ENCODE measurements around the gene EPS15.

Gene EPS15

GRCh38 chr1:51330331-51331201 lies 188.5 kb downstream of the EPS15 start, which contains the start of gene TTC39A:
Gene TTC39A, minus strand, starts transcription at chr1:51330562. Its CDS starts 85 bp downstream, at chr1:51330477.
- peak within 1 kb of the TSS; percentile 22 for H3K4me3 ChIP-seq (ENCODE audit: control insufficient read depth, low read depth, low read length)
- DNase-seq (ENCODE audit: low read depth), result no peak
- TF ChIP-seq CTCF (conservative IDR thresholded peaks at IDR 0.05; ENCODE audit: control insufficient read depth, insufficient read depth, low read depth, low read length), result no peak

DNA sequence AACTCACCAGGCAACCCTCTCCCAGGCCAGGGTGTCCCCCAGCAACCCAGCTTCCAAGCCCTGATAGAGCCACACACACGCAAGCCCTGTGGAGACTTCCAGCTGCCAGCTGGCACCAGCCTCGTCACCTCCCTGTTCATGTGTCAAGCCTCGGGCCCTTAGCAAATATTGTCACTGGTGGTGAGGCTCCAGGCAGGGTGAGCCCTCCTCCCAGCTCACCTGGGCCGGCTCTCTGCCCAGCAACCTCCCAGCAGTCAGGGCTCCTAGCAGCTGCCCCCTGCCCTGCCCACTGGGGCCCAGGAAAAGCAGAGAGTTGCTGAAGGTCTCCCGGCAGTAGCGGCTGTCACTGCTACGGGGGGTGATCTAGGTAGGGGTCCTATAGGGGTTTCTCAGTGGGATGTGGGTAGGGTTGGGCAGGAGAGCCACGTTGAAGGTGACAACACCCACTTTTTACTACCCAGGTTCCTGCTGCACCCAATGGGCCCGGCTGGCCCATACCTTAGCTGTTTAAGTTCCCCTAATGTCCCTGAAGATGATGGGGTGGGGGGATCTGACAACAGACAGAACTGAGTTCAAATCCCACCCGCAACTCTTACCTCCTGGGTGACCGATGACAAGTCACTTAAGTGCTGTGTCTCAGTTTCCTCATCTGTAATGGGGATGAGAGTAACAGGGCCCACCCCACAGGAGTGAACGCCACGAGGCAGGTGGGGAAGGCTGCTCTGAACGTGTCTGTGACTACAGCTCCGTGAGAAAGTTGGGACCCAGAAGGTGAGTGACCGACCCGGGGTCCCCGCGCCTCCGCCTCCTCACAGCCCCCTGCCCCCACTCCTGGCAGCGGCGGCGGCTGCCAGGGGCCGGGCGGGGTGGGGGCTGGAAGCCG lies 189.4 kb downstream of the EPS15 start:
- H3K4me3 ChIP-seq (ENCODE audit: control insufficient read depth, low read depth, low read length), result no peak overlapping the region
- no peak for DNase-seq (ENCODE audit: low read depth)
- no peak for TF ChIP-seq CTCF (conservative IDR thresholded peaks at IDR 0.05; ENCODE audit: control insufficient read depth, insufficient read depth, low read depth, low read length)

GRCh38 chr1:51328926-51329325 lies 190.1 kb downstream of the EPS15 start:
- TF ChIP-seq CTCF (conservative IDR thresholded peaks at IDR 0.05; ENCODE audit: control insufficient read depth, insufficient read depth, low read depth, low read length), result no peak
- H3K4me3 ChIP-seq (ENCODE audit: control insufficient read depth, low read depth, low read length), result no peak overlapping the region
- no peak for DNase-seq (ENCODE audit: low read depth)

GRCh38 chr1:51328279-51328678 lies 190.8 kb downstream of the EPS15 start:
- no peak overlapping the region for H3K4me3 ChIP-seq (ENCODE audit: control insufficient read depth, low read depth, low read length)
- DNase-seq (ENCODE audit: low read depth), result no peak
- no peak for TF ChIP-seq CTCF (conservative IDR thresholded peaks at IDR 0.05; ENCODE audit: control insufficient read depth, insufficient read depth, low read depth, low read length)

DNA sequence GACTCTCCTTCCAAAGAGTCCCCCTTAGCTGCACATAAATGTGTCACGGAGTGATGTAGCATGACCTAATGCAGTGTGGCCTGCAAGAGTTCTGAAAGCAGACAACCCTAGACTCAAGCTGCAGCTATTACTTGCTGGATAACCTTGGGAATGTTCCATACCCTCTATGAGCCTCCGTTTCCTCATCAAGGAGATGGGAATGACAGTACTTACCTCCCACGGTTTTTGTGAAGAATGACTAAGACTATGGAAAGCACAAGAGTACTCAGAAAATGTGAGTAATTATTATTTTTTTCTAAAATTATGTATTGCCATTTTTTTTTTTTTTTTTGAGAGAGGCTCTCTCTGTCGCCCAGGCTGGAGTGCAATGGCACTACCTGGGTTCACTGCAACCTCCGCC lies 191.7 kb downstream of the EPS15 start:
- no peak for TF ChIP-seq CTCF (conservative IDR thresholded peaks at IDR 0.05; ENCODE audit: control insufficient read depth, insufficient read depth, low read depth, low read length)
- DNase-seq (ENCODE audit: low read depth), result peak; percentile 62
- no peak overlapping the region for H3K4me3 ChIP-seq (ENCODE audit: control insufficient read depth, low read depth, low read length)

DNA sequence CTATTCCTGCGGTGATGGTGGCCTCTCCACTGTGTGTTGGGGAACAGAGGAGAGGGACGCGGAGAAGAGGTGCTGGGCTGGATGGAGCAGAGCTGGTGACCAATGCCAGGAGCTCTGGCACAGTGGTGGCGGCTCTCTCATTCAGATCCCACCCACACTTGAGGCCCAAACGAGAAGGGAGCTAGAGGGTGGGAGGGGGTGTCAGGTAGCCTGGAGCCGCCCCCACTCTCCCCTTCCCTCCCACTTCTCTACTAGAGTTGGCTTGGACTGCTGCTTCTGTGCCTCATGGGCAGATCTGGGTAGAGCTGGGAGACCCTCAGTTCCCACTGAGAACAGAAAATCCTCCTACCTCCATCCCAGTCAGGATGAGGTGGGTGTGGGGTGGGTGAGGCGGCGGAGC lies 192.2 kb downstream of the EPS15 start:
- DNase-seq (ENCODE audit: low read depth), result no peak
- no peak overlapping the region for H3K4me3 ChIP-seq (ENCODE audit: control insufficient read depth, low read depth, low read length)
- TF ChIP-seq CTCF (conservative IDR thresholded peaks at IDR 0.05; ENCODE audit: control insufficient read depth, insufficient read depth, low read depth, low read length), result no peak
